Uterus (tissue), 4 donors: ENCODE results near the gene KDM1B. TPM values are rescaled to one million over a fixed set of nuclear protein-coding genes. Genes with fewer than 3 reads are reported as not detected.
"Not testable (repeated sequence)": the region's sequence is repeated elsewhere in the genome, so short reads cannot be mapped to it uniquely, and the experiment has no call there.

Source experiments
- DNase-seq, 2 donors: peaks; one replicate each; pipeline ENCODE4 v3.0.0-alpha.2; 2019 to 2020
- H3K27ac ChIP-seq, 2 donors: fragments of 200-600 bp; sonication (generic); 1 replicate in 1 of 2; 2 replicates in 1 of 2; pipeline ENCODE4 v1.5.1; 2016 to 2018
- H3K27me3 ChIP-seq, 2 donors: fragments of 200-600 bp; sonication (generic); one replicate each; pipeline ENCODE4 v1.5.1; 2018 to 2019; ENCODE audit warnings: control low read depth in 1 of 2
- H3K36me3 ChIP-seq, 2 donors: fragments of 200-600 bp; sonication (generic); one replicate each; pipeline ENCODE4 v1.5.1; 2019; ENCODE audit warnings: control low read depth in 1 of 2
- H3K4me1 ChIP-seq, 2 donors: fragments of 200-600 bp; sonication (generic); one replicate each; pipeline ENCODE4 v1.5.1; 2018 to 2019; ENCODE audit warnings: control low read depth in 1 of 2
- H3K4me3 ChIP-seq, 2 donors: fragments of 200-600 bp; sonication (generic); 1 replicate in 1 of 2; 2 replicates in 1 of 2; pipeline ENCODE4 v1.5.1; 2018 to 2019; ENCODE audit warnings: mild to moderate bottlenecking in 1 of 2
- H3K9me3 ChIP-seq, 2 donors: fragments of 200-600 bp; sonication (generic); one replicate each; pipeline ENCODE4 v1.5.1; 2019; ENCODE audit warnings: control low read depth in 1 of 2
- CTCF ChIP-seq, 4 experiments: fragments of 200-600 bp in 2 of 4; fragments of 450-650 bp in 2 of 4; sonication (generic) in 2 of 4; IDR thresholded peaks; one replicate each; pipeline ENCODE4 v1.5.1; 2016 to 2019; ENCODE audit warnings: antibody characterized with exemption in 4 of 4, mild to moderate bottlenecking in 2 of 4, moderate library complexity in 1 of 4
- POLR2A ChIP-seq, 2 donors: fragments of 450-650 bp; IDR thresholded peaks; one replicate each; pipeline ENCODE4 v1.6.1; 2016; ENCODE audit warnings: antibody characterized with exemption in 2 of 2, mild to moderate bottlenecking in 1 of 2, moderate library complexity in 1 of 2
- intact Hi-C: fragments of 100-400 bp; cut with DNase I; formaldehyde crosslinking; loops from one replicate; pipeline ENCODE4 v1.15.1; 2023; ENCODE audit warnings: low total_unique reads
- total RNA-seq, 4 donors: library from RNA; depleted of rRNA in 3 of 4; stranded (reverse); fragments of >200 nt in 3 of 4; gene quantifications; one replicate each; pipeline versions ENCODE4 v1.1.0 to v1.2.4, GENCODE V29; 2014 to 2023
- donor health status: DM: yes; HTN: yes; CAD: no.

The KDM1B gene
- total RNA-seq, 4 donors from 2014 or later, result 10.6 to 24.7 (median 14.0) TPM

- Histone ChIP-seq H3K27me3 (no peaks in the 10 kb centered on the region), H3K4me1 (no peaks in the 10 kb centered on the region), H3K36me3 (no peaks in the 10 kb centered on the region), H3K27ac (no peak overlapping the region), H3K4me3 (no peak overlapping the region), H3K9me3 (no peaks in the 10 kb centered on the region)
- TF ChIP-seq POLR2A (IDR thresholded peaks at IDR 0.05) (no peak), CTCF (IDR thresholded peaks at IDR 0.05) (no peak)
- DNase-seq, result no peak
- intact Hi-C loops, result no loop called here
These were observed 61.2 kb downstream of the KDM1B start for GRCh38 chr6:18216411-18216810.

GRCh38 chr6:18218233-18218632, 63.0 kb downstream of the KDM1B start:
- no peaks in the 10 kb centered on the region for H3K9me3 ChIP-seq
- intact Hi-C loops, result no loop called here

GRCh38 chr6:18219591-18219990, 64.4 kb downstream of the KDM1B start:
- no peaks in the 10 kb centered on the region for H3K36me3 ChIP-seq
- DNase-seq, result no peak
- TF ChIP-seq CTCF (IDR thresholded peaks at IDR 0.05) (no peak), POLR2A (IDR thresholded peaks at IDR 0.05) (no peak)

More at GRCh38 chr6:18218233-18218632, 63.0 kb downstream of the KDM1B start:
- DNase-seq, result no peak
- Histone ChIP-seq H3K36me3 (no peaks in the 10 kb centered on the region), H3K27ac (no peak overlapping the region), H3K27me3 (no peaks in the 10 kb centered on the region), H3K4me3 (no peak overlapping the region), H3K4me1 (no peaks in the 10 kb centered on the region)
- TF ChIP-seq POLR2A (IDR thresholded peaks at IDR 0.05), result no peak
- no peak for TF ChIP-seq CTCF (IDR thresholded peaks at IDR 0.05)

GRCh38 chr6:18221288-18221615, 66.0 kb downstream of the KDM1B start:
- Histone ChIP-seq H3K27me3 (no peaks in the 10 kb centered on the region), H3K9me3 (no peaks in the 10 kb centered on the region), H3K4me1 (no peaks in the 10 kb centered on the region), H3K36me3 (no peaks in the 10 kb centered on the region), H3K4me3 (no peak overlapping the region), H3K27ac (no peak overlapping the region)
- no peak for DNase-seq
- intact Hi-C loops, result no loop called here
- TF ChIP-seq CTCF (IDR thresholded peaks at IDR 0.05) (no peak), POLR2A (IDR thresholded peaks at IDR 0.05) (no peak)

More at GRCh38 chr6:18219591-18219990, 64.4 kb downstream of the KDM1B start:
- Histone ChIP-seq H3K27me3 (no peaks in the 10 kb centered on the region), H3K4me1 (no peaks in the 10 kb centered on the region), H3K4me3 (no peak overlapping the region), H3K27ac (no peak overlapping the region), H3K9me3 (no peaks in the 10 kb centered on the region)
- intact Hi-C loops, result no loop called here

GRCh38 chr6:18226451-18227105, 71.4 kb downstream of the KDM1B start:
- DNase-seq, H3K27me3 ChIP-seq, intact Hi-C loops, H3K36me3 ChIP-seq, H3K9me3 ChIP-seq, H3K4me3 ChIP-seq, H3K4me1 ChIP-seq, H3K27ac ChIP-seq: not testable (repeated sequence)

- H3K4me1 ChIP-seq, H3K27ac ChIP-seq, DNase-seq, intact Hi-C loops, H3K9me3 ChIP-seq, H3K4me3 ChIP-seq, H3K27me3 ChIP-seq, H3K36me3 ChIP-seq: not testable (repeated sequence)
These were observed 71.9 kb downstream of the KDM1B start for GRCh38 chr6:18227166-18227565.

GRCh38 chr6:18228590-18228989, 73.4 kb downstream of the KDM1B start:
- intact Hi-C loops, H3K27me3 ChIP-seq, H3K36me3 ChIP-seq: not testable (repeated sequence)

GRCh38 chr6:18231856-18232255, 76.6 kb downstream of the KDM1B start:
- H3K4me1 ChIP-seq, H3K9me3 ChIP-seq, DNase-seq, intact Hi-C loops, H3K27ac ChIP-seq, H3K36me3 ChIP-seq, H3K4me3 ChIP-seq, H3K27me3 ChIP-seq: not testable (repeated sequence)

More at GRCh38 chr6:18228590-18228989, 73.4 kb downstream of the KDM1B start:
- H3K4me3 ChIP-seq, H3K27ac ChIP-seq, DNase-seq, H3K9me3 ChIP-seq, H3K4me1 ChIP-seq: not testable (repeated sequence)

- DNase-seq, H3K4me1 ChIP-seq, H3K4me3 ChIP-seq, H3K36me3 ChIP-seq, intact Hi-C loops, H3K27me3 ChIP-seq, H3K9me3 ChIP-seq, H3K27ac ChIP-seq: not testable (repeated sequence)
These were observed 78.5 kb downstream of the KDM1B start for GRCh38 chr6:18233770-18234169.
